ENCODE results near the gene KIF5A.
A peak's percentile ranks its signal among the peaks of the same experiment; 100 is the strongest.

The KIF5A gene

GRCh38 chr12:57519796-57520052 lies 30.1 kb upstream of the KIF5A start:
- DNase-seq (ENCODE audit: low spot score) (no peak), FAIRE-seq (no peak)

GRCh38 chr12:57520053-57520818 lies 29.6 kb upstream of the KIF5A start, which contains the start of gene DDIT3:
TSS of gene DDIT3 (minus strand) at chr12:57520514. CDS start at chr12:57517406, 3,108 bp downstream.
- FAIRE-seq (no peak), DNase-seq (ENCODE audit: low spot score) (peak; percentile 98)

GRCh38 chr12:57521525-57522010 lies 28.3 kb upstream of the KIF5A start:
- no peak for FAIRE-seq
- no peak for DNase-seq (ENCODE audit: low spot score)

- DNase-seq (ENCODE audit: low spot score) (peak; percentile 96), FAIRE-seq (no peak)
Measured at GRCh38 chr12:57522011-57522886, 27.6 kb upstream of the KIF5A start, which contains the start of gene MBD6. TSS of gene MBD6 (plus strand) at chr12:57522824. CDS start at chr12:57524304, 1,480 bp downstream.

GRCh38 chr12:57522887-57523705 lies 26.7 kb upstream of the KIF5A start:
- FAIRE-seq (no peak), DNase-seq (ENCODE audit: low spot score) (no peak)

- no peak for FAIRE-seq
- DNase-seq (ENCODE audit: low spot score) = no peak
Measured at GRCh38 chr12:57523706-57524614, 25.9 kb upstream of the KIF5A start.

- no peak for DNase-seq (ENCODE audit: low spot score)
- FAIRE-seq = no peak
Measured at GRCh38 chr12:57524814-57525614, 24.8 kb upstream of the KIF5A start.

- FAIRE-seq (no peak), DNase-seq (ENCODE audit: low spot score) (no peak)
Measured at GRCh38 chr12:57525615-57526383, 24.0 kb upstream of the KIF5A start.

GRCh38 chr12:57526477-57527126 lies 23.2 kb upstream of the KIF5A start:
- no peak for DNase-seq (ENCODE audit: low spot score)
- FAIRE-seq = no peak

GRCh38 chr12:57527184-57527583 lies 22.7 kb upstream of the KIF5A start:
- FAIRE-seq (no peak), DNase-seq (ENCODE audit: low spot score) (no peak)

- DNase-seq (ENCODE audit: low spot score) (no peak), FAIRE-seq (no peak)
Measured at GRCh38 chr12:57528176-57528575, 21.7 kb upstream of the KIF5A start.

GRCh38 chr12:57528831-57529555 lies 20.9 kb upstream of the KIF5A start:
- FAIRE-seq (no peak), DNase-seq (ENCODE audit: low spot score) (no peak)

GRCh38 chr12:57529831-57530230 lies 20.0 kb upstream of the KIF5A start:
- FAIRE-seq = no peak
- DNase-seq (ENCODE audit: low spot score) = no peak

GRCh38 chr12:57530396-57531142 lies 19.3 kb upstream of the KIF5A start:
- DNase-seq (ENCODE audit: low spot score) (no peak), FAIRE-seq (peak; percentile 53)

- FAIRE-seq (no peak), DNase-seq (ENCODE audit: low spot score) (no peak)
Measured at GRCh38 chr12:57531836-57532235, 18.0 kb upstream of the KIF5A start.

- FAIRE-seq = no peak
- no peak for DNase-seq (ENCODE audit: low spot score)
Measured at GRCh38 chr12:57533108-57533507, 16.7 kb upstream of the KIF5A start.

- no peak for FAIRE-seq
- no peak for DNase-seq (ENCODE audit: low spot score)
Measured at GRCh38 chr12:57534250-57534649, 15.6 kb upstream of the KIF5A start.

Measured in urothelium cell line (cell line).